CD4-positive, alpha-beta T cell treated with Interleukin-1 beta for 1 hour (primary cell): ENCODE results near the gene CFL2.

Experiments used
- DNase-seq, 2 donors: peaks; one replicate each; pipeline ENCODE4 v3.0.0-alpha.2; 2020 to 2022

CFL2 gene

GRCh38 chr14:34668111-34668510 is 46.3 kb downstream of the CFL2 start:
- DNase-seq = no peak

DNA sequence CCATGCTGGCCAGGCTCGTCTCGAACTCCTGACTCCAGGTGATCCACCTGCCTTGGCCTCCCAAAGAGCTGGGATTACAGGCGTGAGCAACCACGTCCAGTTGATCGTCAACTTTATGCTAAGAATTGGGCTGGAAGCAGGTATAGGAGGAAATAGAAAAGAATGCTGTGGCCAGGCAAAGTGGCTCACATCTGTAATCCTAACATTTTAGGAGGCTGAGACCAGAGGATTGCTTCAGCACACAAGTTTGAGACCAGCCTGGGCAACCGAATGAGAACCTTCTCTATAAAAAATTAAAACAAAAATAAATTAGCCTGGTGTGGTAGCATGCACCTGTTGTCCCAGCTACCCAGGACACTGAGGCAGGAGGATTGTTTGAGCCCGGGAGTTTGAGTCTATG is 47.4 kb downstream of the CFL2 start:
- no peak for DNase-seq

DNA sequence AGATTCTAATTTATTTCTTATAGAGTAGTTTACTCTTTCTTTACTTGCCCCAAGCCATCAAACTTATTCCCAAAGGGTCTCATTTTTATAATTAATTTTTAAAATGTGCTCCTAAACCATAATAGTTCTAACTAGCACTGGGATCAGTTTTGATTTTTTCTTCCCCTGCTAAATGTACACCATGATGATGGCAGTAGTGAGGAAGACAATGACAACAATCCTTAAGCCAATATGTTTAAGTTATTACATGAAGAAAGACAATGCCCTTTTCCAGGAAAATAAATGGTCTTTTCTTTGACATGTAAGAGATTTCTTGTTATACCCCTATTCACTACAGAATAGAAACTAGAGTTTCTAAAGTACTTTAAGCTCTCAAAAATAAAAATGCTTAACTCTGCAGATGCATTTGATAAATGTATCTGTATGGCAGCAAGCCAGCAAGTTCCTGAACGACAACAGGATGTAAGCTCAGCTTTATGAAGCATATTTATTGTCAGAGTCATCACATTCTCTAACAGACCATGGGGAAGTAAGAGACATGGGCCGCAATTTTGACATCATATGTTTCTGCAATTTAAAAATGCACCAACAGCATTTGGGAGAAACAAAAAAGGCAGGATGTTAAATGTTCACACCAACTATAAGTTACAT is 48.5 kb downstream of the CFL2 start:
- DNase-seq = peak in 1 of 2 donors; percentile 34

GRCh38 chr14:34662561-34663088 is 51.8 kb downstream of the CFL2 start:
- DNase-seq = no peak

DNA sequence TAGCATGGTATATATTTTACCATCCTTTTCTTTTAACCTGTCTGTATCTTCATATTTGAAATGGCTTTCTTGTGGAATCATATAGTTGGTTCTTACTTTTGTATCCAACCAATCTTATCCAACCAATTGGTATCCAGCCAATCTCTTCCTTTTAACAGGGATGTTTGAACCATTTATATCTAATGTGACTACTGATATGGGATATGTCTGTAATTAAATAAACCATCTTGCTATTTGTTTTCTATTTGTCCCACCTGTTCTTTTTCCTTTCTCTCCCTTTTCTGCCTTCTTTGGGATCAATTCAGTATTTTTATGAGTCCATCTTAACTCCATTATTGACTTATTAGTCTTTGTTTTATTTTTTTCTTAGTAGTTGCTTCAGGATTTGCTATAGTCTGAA is 53.6 kb downstream of the CFL2 start:
- no peak for DNase-seq
